BJ (cell line): ENCODE results near the gene ITPK1. TPM values are rescaled to one million over a fixed set of nuclear protein-coding genes. Genes with fewer than 3 reads are reported as not detected.

Experiments used
- CTCF ChIA-PET: fragments of 350-600 bp; formaldehyde crosslinking; extraction: SDS; loops from one replicate; lab custom pipeline; 2021; ENCODE audit warnings: antibody characterized with exemption, inconsistent platforms; lab: Yijun Ruan, JAX
- POLR2A ChIA-PET: fragments of 300-600 bp; sonication (Branson Sonifier 250); formaldehyde crosslinking; extraction: SDS; loops from one replicate; lab custom pipeline; 2021; ENCODE audit warnings: antibody characterized with exemption; lab: Charles Lee
- DNase-seq: peaks from one replicate; pipeline ENCODE4 v3.0.0-alpha.2; 2011; ENCODE audit warnings: low read depth
- H3K27me3 ChIP-seq: 2 replicates; pipeline ENCODE4 v1.6.0; 2011; ENCODE audit warnings: low read length; ENCODE audit not compliant: control insufficient read depth, insufficient read depth
- H3K36me3 ChIP-seq: 2 replicates; pipeline ENCODE4 v1.5.1; 2011; ENCODE audit warnings: low read length; ENCODE audit not compliant: control insufficient read depth, insufficient read depth
- H3K4me3 ChIP-seq: 2 replicates; pipeline ENCODE4 v1.5.1; 2011; ENCODE audit warnings: low read depth, mild to moderate bottlenecking, control low read depth, low read length
- polyA plus RNA-seq: library from polyadenylated mRNA; depleted of rRNA; stranded (reverse); fragments of >200 nt; gene quantifications from 2 replicates; pipeline ENCODE4 v1.2.3, GENCODE V29; 2011
- TF ChIP-seq, protein P1 (sequence below): IDR thresholded peaks from 2 replicates; pipeline ENCODE4 v1.5.1; 2011; ENCODE audit warnings: low read depth, mild to moderate bottlenecking, control low read depth, inconsistent platforms, low read length, moderate library complexity; ENCODE audit not compliant: insufficient read depth

ITPK1 gene
- polyA plus RNA-seq, 1 experiment = 49.0 TPM

- no peak for DNase-seq
- no peaks in the 10 kb centered on the region for H3K27me3 ChIP-seq
- no peak overlapping the region for H3K4me3 ChIP-seq
- TF ChIP-seq, protein P1, sequence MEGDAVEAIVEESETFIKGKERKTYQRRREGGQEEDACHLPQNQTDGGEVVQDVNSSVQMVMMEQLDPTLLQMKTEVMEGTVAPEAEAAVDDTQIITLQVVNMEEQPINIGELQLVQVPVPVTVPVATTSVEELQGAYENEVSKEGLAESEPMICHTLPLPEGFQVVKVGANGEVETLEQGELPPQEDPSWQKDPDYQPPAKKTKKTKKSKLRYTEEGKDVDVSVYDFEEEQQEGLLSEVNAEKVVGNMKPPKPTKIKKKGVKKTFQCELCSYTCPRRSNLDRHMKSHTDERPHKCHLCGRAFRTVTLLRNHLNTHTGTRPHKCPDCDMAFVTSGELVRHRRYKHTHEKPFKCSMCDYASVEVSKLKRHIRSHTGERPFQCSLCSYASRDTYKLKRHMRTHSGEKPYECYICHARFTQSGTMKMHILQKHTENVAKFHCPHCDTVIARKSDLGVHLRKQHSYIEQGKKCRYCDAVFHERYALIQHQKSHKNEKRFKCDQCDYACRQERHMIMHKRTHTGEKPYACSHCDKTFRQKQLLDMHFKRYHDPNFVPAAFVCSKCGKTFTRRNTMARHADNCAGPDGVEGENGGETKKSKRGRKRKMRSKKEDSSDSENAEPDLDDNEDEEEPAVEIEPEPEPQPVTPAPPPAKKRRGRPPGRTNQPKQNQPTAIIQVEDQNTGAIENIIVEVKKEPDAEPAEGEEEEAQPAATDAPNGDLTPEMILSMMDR = no peak
- ChIA-PET CTCF (no interaction called here), POLR2A (no interaction called here)
- no peaks in the 10 kb centered on the region; the same call in none of the 2 replicates for H3K36me3 ChIP-seq
Observed at GRCh38 chr14:92938235-92938875, 177.4 kb downstream of the ITPK1 start.

DNA sequence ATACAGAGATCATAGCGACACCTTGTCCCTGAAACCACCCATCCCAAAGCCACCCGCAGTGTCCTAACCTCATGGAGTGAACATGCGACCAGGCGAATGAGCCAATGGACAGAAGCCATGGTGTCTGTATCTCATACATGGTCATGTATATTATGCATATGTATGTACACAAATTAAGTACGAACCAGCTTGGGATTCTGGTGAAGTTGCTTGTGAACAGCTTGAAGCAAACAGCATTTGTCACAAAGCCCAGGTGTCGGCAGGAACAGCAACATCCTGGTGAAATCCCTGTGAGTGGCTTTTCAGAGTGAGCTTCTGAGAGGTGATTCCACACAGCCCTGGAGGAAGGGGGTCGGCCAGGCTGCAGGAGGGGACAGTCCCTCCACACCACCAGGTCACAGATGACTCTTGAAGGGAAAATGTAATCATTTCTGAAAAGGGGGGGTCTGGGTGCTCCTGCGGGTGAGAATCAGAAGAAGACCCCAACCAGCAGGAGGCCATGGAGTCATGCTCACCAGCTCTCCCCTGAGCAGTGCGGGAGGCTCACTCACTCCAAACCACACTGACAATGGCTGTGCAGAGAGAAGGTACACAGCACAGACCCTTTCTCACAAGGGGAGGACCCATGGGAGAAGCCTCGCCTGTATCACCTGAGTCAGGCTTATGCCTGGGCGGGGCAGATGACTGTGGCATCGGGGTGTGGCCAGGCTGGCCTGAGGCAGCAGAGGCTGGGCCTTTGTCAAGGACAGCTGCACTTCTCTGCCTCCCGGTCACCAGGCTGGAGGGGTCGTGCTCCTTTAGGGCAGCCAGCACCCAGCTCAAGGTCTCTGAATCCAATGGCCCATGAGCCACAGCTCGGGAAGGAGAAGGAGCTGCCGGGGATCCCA lies 178.4 kb downstream of the ITPK1 start:
- H3K27me3 ChIP-seq = no peaks in the 10 kb centered on the region
- CTCF ChIA-PET = no interaction called here
- POLR2A ChIA-PET = no interaction called here
- H3K36me3 ChIP-seq = no peaks in the 10 kb centered on the region; the same call in none of the 2 replicates
- H3K4me3 ChIP-seq = no peak overlapping the region
- TF ChIP-seq, protein P1 = no peak
- DNase-seq = no peak

DNA sequence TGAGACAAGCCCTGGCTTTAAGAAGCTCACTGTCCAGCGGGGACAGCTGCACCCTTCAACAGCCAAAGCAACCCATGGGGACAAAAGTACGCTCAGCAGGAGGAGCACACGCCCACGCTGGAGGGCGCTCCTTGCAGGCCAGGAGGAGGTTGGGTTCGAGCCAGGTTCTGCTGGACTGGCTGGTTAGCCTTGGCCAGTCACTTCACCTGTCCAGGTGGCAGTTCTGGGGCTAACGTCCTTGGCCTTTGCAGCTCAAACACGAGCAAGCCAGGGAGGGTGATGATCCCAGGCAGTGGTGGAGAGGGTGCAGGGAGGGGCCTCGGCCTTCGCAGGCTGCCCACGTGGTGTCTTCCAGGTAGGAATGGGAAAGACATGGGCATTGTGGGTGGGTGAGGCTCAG lies 179.6 kb downstream of the ITPK1 start:
- ChIA-PET POLR2A (interaction anchor here (0.6 kb wide), 1 partner anchor 12 kb away, joined by 3 read pairs; no protein-coding TSS in a partner anchor), CTCF (no interaction called here)
- TF ChIP-seq, protein P1 = no peak
- Histone ChIP-seq H3K27me3 (no peaks in the 10 kb centered on the region), H3K36me3 (no peaks in the 10 kb centered on the region; the same call in none of the 2 replicates), H3K4me3 (no peak overlapping the region)
- no peak for DNase-seq

- TF ChIP-seq, protein P1 = no peak
- ChIA-PET POLR2A (interaction anchor here (0.6 kb wide), 1 partner anchor 12 kb away, joined by 3 read pairs; no protein-coding TSS in a partner anchor), CTCF (no interaction called here)
- no peak for DNase-seq
- H3K27me3 ChIP-seq = no peaks in the 10 kb centered on the region
- H3K4me3 ChIP-seq = no peak overlapping the region
- H3K36me3 ChIP-seq = no peaks in the 10 kb centered on the region; the same call in 1 of the 2 replicates
Observed at GRCh38 chr14:92935446-92935845, 180.3 kb downstream of the ITPK1 start.
